ENCODE results near the gene TXNDC11.

Gene TXNDC11

DNA sequence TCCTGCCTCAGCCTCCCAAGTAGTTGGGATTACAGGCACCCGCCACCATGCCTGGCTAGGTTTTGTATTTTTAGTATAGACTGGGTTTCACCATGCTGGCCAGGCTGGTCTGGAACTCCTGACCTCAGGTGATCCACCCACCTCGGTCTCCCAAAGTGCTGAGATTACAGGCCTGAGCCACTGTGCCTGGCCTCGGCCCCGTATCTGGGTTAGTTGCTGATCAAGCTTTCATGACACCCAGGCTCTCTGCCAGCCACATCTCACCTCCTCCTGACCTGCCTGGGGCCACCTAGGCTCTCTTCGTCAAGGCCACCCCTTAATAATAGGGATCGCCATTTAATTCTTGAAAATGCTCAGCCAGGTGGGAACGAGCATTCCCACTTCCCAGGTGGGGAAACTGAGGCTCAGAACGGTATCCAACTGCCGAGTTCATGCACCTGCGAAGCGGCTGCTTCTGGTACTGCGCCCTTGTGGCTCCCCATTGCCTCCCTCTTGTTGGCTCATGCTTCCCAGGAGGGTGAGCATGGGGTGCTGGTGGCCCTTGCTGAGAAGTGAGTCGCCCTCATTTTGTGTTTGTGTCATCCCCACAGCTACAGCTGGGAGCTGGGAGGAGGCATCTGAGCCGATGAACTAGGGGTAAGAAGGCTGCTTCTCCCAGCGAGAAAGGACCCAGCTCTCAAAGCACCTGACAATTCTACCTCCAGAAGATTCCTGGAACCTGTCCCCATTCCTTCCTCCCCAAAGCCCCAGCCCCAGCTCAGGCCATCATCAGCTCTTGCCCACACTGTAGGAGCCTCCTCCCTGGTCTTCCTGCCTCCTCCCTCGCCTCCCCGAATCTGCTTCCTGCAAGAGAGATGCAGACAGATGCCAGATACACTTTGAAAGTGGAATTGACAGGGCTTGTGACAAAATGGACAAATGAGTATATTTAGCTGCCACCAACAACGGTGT, 91.7 kb downstream of the TXNDC11 start:
- DNase-seq = no peak

DNA sequence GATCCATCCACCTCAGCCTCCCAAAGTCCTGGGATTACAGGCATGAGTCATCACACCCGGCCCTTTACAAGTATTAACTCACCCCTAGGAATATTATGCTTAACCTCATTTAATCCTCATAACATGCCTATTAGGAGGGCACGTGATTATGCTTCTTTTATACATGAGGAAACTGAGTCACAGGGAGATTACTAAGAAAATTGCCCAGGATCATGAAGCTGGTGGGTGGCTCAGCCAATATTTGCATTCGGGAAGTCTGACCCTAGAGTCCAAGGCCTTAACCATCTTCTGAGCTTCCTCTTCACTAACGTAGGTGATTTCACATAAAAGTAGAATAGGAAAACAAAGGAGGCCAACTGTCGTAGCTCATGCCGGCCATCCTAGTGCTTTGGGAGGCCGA, 93.4 kb downstream of the TXNDC11 start:
- DNase-seq = no peak

DNA sequence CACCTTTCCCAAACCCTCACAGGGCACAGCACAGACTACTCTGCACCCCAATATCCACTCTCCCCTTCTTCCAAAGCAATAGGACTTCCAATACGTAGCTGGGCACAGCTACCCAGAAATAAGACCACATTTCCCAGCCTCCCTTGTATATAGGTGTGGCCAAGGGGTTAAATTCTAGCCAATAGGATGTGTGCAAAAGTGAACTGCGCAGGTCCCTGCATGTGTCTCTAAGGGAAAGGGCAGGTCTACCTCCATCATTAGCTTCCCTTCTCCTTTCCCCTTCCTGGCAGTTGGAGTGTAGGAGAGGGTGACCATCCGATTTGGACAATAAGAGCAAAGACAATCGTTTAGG, 99.9 kb downstream of the TXNDC11 start:
- DNase-seq = no peak

DNA sequence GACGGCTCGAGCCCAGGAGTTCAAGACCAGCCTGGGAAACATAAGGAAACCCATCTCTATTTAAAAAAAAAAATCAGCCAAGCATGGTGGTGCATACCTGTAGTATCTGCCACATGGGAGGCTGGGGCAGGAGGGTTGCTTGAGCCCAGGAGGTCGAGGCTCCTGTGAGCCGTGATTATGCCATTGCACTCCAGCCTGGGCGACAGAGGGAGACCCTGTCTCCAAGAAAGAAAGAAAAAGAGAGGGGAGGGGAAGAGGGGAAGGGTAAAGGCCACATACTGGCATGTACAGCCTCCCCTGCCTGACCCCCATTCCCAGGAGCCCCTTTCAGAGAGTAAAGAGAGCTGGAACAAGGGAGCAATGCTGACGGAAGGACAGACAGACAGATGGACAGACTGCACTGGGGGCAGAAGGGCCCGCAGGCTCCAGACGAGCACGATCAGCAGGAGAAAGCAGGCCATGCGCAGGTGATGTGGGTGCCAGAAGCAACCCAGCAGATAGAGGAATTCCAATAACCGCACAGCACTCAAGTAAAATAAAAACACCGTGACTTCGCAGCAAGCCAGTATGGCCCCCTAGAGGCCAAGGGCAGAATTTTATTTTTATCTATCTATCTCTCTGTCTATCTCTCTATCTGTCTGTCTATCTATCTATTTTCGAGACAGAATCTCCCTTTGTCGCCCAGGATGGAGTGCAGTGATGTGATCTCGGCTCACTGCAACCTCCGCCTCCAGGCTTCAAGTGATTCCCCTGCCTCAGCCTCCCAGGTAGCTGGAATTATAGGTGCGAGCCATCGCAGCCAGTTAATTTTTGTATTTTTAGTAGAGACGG, 101.5 kb downstream of the TXNDC11 start:
- peak; percentile 60 to 75 for DNase-seq

DNA sequence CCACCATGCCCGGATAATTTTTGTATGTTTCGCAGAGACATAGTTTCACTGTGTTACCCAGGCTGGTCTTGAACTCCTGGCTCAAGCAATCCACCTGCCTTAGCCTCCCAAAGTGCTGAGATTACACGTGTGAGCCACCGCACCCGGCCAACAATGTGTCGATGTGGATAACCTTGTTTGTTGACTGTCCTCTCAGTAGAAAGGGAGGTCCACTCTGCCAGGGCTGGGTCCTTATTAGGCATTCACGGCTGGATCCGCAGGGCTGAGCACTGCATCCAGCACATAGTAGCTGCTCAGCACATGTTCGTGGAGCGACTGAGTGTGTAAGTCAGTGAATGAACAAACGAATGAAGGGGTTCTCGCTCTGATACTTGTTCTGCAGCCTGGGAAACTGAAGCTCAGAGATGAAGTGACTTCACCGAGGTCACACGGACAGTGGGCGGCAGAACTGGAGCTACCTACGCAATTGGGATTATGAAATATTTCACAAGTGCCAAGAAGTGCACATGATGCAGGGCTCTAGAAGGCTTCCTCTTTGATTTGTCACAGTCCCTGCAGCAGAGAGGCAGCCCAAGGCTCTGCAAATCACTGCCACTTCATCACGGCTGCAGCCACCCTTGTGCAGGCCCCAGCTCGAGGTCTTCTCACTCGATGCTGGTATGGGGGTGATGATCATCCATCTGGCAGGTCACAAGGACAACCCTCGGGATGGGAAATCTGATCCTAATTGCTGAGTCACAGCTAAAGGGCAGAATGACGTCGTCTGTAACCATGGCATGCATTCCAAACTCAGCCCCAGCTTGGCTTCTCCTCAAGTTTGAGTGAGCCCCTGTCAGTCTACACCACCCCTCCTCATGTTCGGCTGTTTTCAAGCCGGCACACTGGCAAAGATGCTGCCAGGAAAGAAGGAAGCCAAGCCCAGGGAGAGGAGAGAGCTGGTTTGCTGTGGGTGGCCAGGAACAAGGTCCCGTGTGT, 102.4 kb downstream of the TXNDC11 start:
- peak; percentile 88 to 91 for DNase-seq

DNA sequence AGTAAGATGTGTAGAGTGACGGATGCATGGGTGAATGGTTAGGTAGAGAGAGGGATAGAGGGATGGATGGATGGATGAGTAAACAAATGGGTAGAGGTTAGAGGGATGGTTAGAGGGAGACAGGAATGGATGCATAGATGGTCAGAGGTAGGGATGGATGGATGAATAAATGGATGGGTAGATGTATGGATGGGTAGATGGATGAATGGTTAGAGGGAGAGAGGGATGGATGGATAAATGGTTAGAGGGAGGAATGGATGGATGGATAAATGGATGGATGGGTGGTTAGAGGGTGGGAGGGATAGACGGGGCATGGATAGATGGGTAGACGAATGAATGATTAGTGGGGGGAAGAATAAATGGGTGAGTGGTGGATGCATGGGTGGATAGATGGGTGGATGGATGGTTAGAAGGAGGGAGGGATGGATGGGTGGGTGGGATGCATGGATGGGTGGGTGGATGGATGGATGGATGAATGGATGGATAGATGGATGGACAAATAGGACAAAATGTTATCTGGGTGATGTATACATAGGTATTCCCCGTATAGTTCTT, 103.6 kb downstream of the TXNDC11 start:
- DNase-seq = no peak

DNA sequence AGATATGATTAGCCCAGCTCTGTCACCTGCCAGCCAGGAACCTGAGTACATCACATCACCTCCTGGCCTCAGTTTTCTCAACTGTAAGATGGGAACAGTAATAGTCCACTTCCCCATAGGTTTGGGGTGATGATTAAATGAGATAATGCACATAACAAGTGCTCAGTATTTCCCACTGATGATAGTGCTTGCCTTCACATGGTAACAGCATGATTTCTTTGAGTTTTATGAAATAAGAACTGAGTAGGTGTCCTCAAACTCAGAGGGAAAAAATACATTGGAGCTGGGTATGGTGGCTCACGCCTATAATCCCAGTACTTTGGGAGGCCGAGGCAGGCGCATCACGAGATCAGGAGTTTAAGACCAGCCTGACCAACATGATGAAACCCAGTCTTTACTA, 104.5 kb downstream of the TXNDC11 start:
- no peak for DNase-seq

DNA sequence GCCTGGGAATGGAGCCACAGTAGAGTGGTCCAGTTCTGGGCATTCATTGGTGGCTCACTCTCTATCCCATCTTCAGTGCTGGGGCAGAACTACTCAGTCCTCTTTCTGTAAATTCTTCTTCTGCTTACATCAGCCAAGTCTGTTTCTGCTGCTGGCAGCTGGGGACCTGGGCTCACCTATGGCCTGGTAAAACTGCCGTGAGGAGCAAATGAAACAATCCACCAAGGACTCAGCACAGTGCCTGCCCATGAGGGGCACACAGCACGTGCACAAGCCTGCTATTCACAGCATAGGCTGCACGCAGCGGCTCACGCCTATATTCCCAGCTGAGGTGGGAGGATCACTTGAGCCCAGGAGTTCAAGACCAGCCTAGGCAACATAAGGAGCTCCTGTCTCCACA, 105.3 kb downstream of the TXNDC11 start:
- no peak for DNase-seq

DNA sequence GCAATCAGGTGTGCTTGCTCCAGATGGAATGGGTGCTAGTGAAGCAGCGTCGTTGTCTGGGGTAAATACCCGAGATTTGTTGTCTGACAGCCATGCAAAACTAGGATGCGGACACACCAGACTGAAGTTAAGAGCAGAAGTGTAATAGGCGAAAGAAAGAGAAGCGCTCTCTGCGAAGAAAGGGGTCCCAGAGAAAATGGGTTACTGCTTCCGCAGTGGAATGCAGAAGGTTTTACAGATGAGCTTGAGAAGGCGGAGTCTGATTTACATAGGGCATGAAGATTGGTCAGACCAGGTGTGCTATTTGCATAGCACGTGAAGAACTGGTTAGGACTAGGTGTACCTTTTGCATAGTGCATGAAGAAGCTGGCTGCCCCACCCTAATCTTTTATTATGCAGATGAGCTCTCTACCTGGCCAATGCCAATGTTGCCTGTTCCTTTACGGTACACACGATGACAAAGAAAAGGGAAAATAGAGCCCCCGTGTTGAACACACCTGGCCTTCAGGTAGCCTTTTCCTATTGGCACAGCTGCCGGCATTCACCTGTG, 106.4 kb downstream of the TXNDC11 start:
- no peak for DNase-seq

DNA sequence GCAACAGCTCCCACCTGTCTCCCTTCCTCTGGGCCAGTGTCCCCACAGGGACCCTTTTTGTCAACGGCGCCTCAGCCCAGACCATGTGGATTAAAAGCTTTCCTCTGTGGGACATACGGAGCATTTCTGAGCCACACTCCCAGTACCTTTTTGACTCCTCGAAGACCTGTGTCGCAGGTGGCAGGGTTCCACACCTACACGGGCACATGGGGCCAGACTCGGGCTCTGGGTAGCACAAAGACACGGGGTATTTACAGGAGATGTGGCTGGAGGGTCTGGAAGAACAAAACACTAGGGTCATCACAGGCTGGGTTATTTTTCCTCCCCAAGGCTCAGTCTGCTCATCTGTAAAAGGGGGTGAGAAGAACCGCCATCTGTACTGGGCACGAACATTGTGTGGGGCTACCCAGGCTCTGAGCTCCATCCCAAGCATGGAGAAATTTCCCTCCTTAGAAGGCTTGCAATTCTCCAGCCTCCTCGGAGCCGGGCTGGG, 106.9 kb downstream of the TXNDC11 start:
- DNase-seq = no peak

DNA sequence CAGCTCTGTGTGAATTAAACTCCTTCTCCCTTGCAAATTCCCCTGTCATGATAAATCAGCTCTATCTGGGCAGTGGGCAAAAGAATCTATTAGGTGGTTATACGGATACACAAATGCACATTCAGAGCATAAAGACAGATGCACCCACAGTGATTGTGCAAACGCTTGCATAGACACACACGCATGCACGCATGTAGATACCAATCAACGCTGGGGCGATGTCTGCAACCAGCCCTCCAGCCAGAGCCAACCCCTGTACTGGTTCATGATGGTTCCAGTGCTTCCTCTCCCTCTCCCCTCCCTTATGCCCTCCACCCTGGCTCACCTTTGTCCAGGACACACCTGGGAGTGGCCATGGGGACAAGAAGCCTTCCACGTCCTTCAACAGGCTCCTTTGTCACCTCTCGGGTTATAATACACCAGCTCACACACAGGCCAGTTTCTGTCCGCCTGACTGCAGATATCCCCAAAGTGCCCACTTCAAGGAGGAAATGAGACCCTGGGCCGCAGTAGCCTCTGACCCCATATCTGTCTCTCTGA, 107.5 kb downstream of the TXNDC11 start:
- no peak for DNase-seq

DNA sequence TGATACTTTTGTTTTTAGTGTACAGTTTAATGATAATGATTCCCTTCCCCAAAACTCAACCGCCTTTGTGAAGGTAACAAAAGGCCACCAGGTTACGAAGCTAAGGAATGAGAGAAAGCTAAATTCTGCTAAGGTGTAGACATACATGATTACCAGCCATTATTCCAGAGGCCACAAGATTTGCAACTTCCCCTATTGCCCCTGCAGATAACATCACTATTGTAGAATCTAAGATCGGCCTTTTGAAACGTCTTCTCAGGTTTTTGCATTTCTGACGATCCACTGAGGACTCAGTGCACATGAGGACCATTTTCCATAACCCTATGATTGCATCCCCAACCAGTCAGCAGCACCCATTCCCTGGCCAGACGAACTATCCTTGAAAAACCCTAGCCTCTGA, 108.3 kb downstream of the TXNDC11 start:
- DNase-seq = no peak

DNA sequence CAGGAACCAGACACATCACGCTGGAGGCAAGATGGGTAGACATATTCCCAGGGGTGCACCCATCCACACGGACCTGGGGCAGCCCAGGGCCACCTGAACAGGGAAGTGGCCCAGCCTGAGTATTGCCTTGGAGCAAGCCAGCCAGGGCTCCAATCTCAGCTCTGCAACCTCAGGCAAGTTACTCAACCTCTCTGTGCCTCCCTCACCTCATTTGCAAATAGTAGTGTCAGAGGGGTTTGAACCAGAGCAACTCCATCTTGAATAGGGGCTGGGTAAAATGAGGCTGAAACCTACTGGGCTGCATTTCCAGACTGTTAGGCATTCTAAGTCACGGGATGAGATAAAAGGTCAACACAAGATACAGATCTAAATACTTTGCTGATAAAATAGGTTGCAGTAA, 109.5 kb downstream of the TXNDC11 start:
- no peak for DNase-seq

DNA sequence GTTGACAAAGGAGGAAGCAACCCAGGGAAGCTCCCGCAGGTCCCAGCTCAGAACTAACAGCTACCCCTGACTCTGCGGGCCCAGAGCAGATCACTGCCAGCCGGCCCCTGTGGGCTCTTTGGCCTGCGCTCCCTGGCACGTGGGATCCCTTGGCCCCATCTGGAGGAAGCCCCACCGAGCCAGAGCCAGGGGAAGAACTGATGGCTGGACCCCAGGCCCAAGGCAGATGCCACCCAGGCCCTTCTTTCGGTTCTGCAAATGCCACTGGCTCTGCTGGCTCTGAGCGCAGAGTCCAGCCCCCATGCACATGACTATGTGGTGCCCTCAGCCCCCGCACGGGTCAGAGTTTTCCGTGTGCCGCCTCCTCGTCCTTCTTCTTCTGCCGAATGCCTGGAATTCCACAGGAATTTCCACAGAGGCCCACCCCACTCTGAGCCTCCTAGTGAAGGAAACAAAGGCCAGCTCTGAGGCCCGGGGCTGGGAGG, 110.2 kb downstream of the TXNDC11 start:
- no peak for DNase-seq

DNA sequence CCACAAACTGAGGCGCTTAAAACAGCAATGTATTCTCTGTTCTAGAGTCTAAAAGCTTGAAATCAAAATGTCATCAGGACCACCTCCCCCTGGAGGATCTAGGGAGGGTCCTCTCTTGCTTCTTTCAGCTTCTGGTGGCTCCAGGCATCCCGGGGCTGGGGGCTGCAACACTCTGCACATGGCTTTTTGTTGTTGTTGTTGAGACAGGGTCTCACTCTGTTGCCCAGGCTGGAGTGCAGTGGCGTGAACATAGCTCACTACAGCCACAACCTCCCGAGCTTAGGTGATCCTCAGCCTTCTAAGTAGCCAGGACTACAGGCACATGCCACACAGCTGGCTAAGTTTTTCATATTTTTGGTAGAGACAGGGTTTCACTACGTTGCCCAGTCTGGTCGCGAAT, 111.4 kb downstream of the TXNDC11 start:
- DNase-seq = no peak

DNA sequence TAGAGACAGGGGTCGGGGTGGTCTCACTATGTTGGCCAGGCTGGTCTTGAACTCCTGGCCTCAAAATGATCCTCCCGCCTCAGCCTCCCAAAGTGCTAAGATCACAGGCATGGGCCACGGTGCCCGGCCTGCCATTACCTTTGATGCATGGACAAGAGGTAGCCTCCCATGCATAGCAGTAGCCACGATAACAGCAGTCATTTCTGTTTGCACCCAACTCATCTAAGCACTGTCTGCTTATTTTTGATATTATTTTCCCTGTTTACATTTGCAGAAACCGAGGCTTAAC, 111.9 kb downstream of the TXNDC11 start:
- no peak for DNase-seq

DNA sequence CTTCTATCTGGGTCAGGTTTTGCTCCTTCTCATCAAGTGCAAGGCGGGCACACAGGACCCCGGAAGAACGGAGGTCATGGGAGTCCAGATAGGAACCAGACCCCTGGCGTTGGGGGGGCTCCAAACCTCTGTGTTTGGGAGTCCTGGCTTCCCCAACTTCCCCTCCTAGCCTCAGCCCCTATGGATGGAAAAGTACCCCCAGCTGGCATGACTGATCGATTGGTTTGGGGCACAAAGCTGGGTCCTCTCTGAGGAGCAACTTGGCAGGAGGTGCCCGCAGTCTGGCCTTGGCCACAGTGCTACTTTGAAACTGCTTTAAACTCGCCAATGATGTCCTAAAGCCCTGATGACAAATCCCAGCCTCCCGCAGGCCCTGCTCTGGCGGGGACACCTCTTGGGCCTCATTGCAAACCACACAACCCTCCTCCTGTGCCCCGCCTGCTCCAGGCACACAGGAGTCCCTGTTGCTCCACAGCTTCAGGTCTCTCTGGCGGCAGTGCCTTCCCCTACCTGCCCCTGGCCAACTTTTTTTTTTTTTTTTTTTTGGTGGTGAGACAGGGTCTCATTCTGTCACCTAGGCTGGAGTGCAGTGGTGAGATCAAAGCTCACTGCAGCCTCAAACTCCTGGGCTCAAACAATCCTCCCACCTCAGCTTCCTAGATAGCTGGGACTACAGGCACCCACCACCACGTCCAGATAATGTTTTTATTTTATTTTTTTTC, 112.5 kb downstream of the TXNDC11 start:
- DNase-seq = no peak
